ENCODE data around the gene MIS12. TPM values are rescaled to one million over a fixed set of nuclear protein-coding genes. Genes with fewer than 3 reads are reported as not detected.
A peak's percentile ranks its signal among the peaks of the same experiment; 100 is the strongest.

The MIS12 gene
- total RNA-seq, 4 donors from 2014 or later = 6.2 to 28.8 (median 14.8) TPM

- TF ChIP-seq POLR2A (IDR thresholded peaks at IDR 0.05) = no peak
- no peak for TF ChIP-seq CTCF (IDR thresholded peaks at IDR 0.05)
- intact Hi-C loops (cut with DNase I) = no loop called here
- no peaks in the 10 kb centered on the region for H3K9me3 ChIP-seq
- peaks cover 7 to 20% (median 8%) of the 10 kb centered on the region in 3 donors for H3K4me1 ChIP-seq
- H3K27me3 ChIP-seq = peaks cover 0 to 25% (median 0%) of the 10 kb centered on the region in 4 donors
- DNase-seq = no peak
- H3K36me3 ChIP-seq = peaks cover 0 to 1% (median 0%) of the 10 kb centered on the region in 3 donors
- peak overlapping the region in 1 of 4 donors; percentile 68 for H3K27ac ChIP-seq
- H3K4me3 ChIP-seq = peak overlapping the region in 3 of 4 donors; percentile 54 to 76 (median 56)
- WGBS, 2 donors = 74 to 76% methylated on average over 5 to 16 of the region's 44 CpGs
These were observed 13.3 kb downstream of the MIS12 start for GRCh38 chr17:5499476-5500231.

- peak overlapping the region in 2 of 4 donors; percentile 45 to 68 for H3K27ac ChIP-seq
These were observed 13.9 kb downstream of the MIS12 start for GRCh38 chr17:5500247-5500588.

GRCh38 chr17:5500589-5501391 is 14.4 kb downstream of the MIS12 start:
- WGBS, 2 donors = 2 to 9% methylated on average over 6 to 35 of the region's 67 CpGs
- TF ChIP-seq CTCF (IDR thresholded peaks at IDR 0.05) = no peak
- no peak for TF ChIP-seq POLR2A (IDR thresholded peaks at IDR 0.05)

More at GRCh38 chr17:5500247-5500588, 13.9 kb downstream of the MIS12 start:
- Histone ChIP-seq H3K9me3 (no peaks in the 10 kb centered on the region), H3K4me1 (peaks cover 7 to 20% (median 8%) of the 10 kb centered on the region in 3 donors), H3K27me3 (peaks cover 0 to 25% (median 0%) of the 10 kb centered on the region in 4 donors), H3K4me3 (peak overlapping the region; percentile 35 to 76 (median 55)), H3K36me3 (peaks cover 0 to 7% (median 0%) of the 10 kb centered on the region in 3 donors)
- 4 to 8% methylated on average over 15 to 18 of the region's 18 CpGs for WGBS, 2 donors
- no peak for DNase-seq
- no peak for TF ChIP-seq POLR2A (IDR thresholded peaks at IDR 0.05)
- TF ChIP-seq CTCF (IDR thresholded peaks at IDR 0.05) = no peak
- intact Hi-C loops (cut with DNase I) = no loop called here

GRCh38 chr17:5501685-5502084 is 15.3 kb downstream of the MIS12 start:
- intact Hi-C loops (cut with DNase I) = no loop called here
- WGBS, 2 donors = 87 to 95% methylated on average over 3 to 4 of the region's 8 CpGs
- no peak for DNase-seq

More at GRCh38 chr17:5500589-5501391, 14.4 kb downstream of the MIS12 start:
- Histone ChIP-seq H3K4me3 (peak overlapping the region; percentile 35 to 76 (median 55)), H3K4me1 (peaks cover 7 to 20% (median 8%) of the 10 kb centered on the region in 3 donors), H3K36me3 (peaks cover 0 to 13% (median 0%) of the 10 kb centered on the region in 3 donors), H3K27ac (peak overlapping the region in 3 of 4 donors; percentile 45 to 68 (median 45)), H3K27me3 (peaks cover 0 to 25% (median 0%) of the 10 kb centered on the region in 4 donors), H3K9me3 (no peaks in the 10 kb centered on the region)
- DNase-seq = no peak
- intact Hi-C loops (cut with DNase I) = no loop called here

More at GRCh38 chr17:5501685-5502084, 15.3 kb downstream of the MIS12 start:
- Histone ChIP-seq H3K36me3 (peaks cover 0 to 13% (median 0%) of the 10 kb centered on the region in 3 donors), H3K4me1 (peaks cover 7 to 20% (median 8%) of the 10 kb centered on the region in 3 donors), H3K27me3 (peaks cover 0 to 25% (median 0%) of the 10 kb centered on the region in 4 donors), H3K9me3 (no peaks in the 10 kb centered on the region), H3K27ac (no peak overlapping the region), H3K4me3 (no peak overlapping the region)
- TF ChIP-seq POLR2A (IDR thresholded peaks at IDR 0.05) = no peak
- TF ChIP-seq CTCF (IDR thresholded peaks at IDR 0.05) = no peak
